Stimulated activated CD4-positive, alpha-beta T cell treated with anti-CD3 and anti-CD28 coated beads, Interleukin-1b, Interleukin-23, amount 100 ng/mL, for 1 hour (primary cell): ENCODE data around the gene RS1.

Experiments used
- DNase-seq, 2 donors: peaks; one replicate each; pipeline ENCODE4 v3.0.0-alpha.2; 2020; ENCODE audit warnings: low read depth in 2 of 2

RS1 gene

GRCh38 chrX:18668071-18668835 lies 3.7 kb downstream of the RS1 start:
- DNase-seq = no peak

DNA sequence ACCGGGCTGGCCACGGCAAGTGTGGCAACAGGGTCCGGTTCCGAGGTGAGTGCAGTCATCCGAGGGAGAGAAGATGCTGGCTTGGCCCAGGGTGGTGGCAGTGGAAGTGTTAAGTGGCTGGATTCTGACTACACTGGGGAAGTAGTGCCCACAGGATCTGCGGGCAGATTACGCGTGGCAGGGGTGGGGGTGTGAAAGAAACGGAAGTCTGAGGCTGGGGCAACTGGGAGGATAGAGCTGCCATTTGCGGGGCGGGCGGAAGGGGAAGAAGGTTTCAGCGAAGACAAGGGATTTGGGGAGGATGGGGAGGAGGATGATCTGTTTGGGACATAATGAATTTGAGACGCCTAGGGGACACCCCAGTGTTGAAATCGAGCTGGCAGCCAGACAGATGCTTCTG lies 5.3 kb downstream of the RS1 start:
- no peak for DNase-seq

- DNase-seq = no peak
Observed at GRCh38 chrX:18664947-18665346, 7.0 kb downstream of the RS1 start.

- no peak for DNase-seq
Observed at GRCh38 chrX:18661273-18661672, 10.6 kb downstream of the RS1 start.

GRCh38 chrX:18654875-18655836 lies 16.8 kb downstream of the RS1 start:
- DNase-seq = no peak

GRCh38 chrX:18652636-18653035 lies 19.3 kb downstream of the RS1 start:
- DNase-seq = no peak

- DNase-seq = no peak
Observed at GRCh38 chrX:18650662-18651061, 21.2 kb downstream of the RS1 start.

GRCh38 chrX:18649498-18649951 lies 22.4 kb downstream of the RS1 start:
- no peak for DNase-seq

DNA sequence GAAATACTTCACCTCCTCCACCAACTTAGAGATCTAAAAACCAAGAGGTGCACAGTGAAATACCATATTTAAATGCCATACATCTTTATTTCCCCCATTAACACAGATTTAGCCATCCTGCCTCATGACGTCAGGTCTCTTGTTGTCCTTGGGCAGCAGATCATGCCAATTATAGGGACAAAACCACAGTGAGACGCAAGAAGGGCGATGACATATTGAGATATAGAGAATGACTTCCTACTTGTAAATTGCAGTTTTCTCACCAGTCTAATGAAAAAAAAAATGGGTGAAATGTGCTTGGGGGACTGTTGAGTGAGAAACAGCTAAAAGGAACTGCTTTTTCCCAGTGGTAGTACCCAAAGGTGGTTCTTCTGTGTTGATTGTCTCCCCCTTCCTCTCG lies 24.3 kb downstream of the RS1 start:
- no peak for DNase-seq

DNA sequence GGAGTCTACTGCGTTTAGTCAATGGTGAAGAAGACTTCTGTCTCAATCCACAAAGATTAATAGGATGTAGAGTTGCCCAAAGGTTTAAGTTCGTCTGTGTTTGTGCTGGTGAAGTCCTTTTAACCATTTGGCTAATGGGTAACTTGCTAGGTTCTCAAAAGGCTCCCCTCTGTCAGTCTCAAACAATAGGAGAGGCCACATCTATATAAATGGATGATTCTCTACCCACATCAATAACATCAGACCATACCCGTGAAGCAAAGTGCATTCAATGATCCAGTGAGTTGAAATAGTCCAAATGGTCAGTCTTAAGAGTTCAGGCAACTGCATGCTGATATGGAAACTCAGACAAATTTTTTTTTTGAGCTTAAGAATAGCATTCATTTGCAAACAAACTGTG lies 28.1 kb downstream of the RS1 start:
- DNase-seq = no peak

- no peak for DNase-seq
Observed at GRCh38 chrX:18643243-18643642, 28.7 kb downstream of the RS1 start.

DNA sequence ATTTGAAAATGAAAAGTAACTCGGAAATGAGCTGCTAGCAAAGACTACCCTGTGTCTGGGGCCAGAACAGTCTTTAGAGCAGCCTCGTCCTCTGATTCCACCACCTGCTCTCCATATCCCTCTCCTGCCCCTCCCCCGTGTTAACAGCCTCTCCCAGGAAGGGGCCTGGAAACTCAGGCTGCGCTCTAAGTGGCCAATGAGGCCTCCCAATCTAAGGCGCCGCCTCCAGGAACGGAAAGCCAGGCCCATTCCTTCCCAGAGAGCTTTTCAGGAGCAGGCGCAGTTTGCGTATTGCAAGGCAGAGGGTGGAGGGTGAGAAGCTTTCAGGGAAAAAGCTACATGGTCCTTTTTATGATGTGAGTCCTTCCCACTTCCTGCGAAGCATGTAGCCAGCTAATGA lies 31.2 kb downstream of the RS1 start:
- no peak for DNase-seq

GRCh38 chrX:18639280-18639679 lies 32.6 kb downstream of the RS1 start:
- no peak for DNase-seq

- DNase-seq = no peak
Observed at GRCh38 chrX:18638398-18638797, 33.5 kb downstream of the RS1 start.

GRCh38 chrX:18630934-18631333 lies 41.0 kb downstream of the RS1 start:
- DNase-seq = no peak

DNA sequence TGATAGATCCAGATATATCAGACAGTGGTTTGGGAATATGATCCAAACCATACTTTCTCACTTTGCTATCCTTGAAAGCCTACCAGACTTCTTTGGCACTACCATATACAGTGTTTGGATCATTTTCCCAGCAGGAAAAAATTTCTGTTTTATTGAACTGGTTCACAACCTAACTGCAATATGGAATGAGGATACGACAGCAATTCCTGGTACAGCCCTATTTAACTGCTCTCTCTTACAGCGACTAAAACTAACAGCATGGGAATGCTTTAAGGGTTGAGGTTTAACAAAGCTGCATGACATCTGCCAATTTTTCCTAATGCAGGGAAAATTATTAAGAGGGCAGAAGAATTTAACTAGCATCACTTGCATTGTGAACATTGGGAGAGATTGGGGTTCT lies 47.3 kb downstream of the RS1 start:
- no peak for DNase-seq

DNA sequence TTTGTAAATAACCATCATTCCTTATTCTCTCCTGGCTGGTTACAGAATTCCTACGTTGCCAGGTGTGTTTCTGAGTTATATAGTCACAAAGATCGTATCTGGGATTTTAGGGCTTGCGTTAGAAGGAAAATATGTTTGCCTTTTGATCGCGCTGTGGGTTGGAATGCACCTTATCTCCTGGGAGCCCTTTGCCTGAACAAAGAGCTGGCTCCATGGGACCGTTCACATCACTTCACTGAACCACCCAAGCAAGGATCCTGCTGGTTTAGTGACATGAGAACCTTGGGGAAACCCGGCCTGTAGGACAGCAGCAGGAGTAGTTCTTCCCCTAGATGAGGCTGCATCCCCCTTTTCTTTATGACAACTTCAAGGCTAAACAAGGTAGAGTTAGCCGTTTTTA lies 51.6 kb downstream of the RS1 start:
- no peak for DNase-seq

DNA sequence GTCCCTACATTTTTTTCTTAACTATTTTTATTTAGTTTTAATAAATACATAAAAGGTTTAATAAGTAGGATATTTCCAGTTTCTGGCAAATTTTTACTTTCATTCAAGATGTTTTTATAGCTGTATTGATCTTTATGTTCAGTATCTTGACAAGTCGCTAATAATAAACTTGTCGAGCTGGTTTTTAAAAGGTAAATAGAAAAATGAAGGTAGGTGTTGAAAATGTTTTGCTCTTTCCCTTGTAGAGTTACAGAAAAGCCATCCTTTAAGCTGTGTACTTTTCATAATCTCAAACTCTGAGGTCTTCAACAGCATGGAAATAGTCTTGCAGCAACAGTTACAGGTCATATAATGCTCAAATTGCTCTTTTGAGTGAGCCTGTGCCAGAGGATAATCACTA lies 52.6 kb downstream of the RS1 start:
- DNase-seq = no peak

DNA sequence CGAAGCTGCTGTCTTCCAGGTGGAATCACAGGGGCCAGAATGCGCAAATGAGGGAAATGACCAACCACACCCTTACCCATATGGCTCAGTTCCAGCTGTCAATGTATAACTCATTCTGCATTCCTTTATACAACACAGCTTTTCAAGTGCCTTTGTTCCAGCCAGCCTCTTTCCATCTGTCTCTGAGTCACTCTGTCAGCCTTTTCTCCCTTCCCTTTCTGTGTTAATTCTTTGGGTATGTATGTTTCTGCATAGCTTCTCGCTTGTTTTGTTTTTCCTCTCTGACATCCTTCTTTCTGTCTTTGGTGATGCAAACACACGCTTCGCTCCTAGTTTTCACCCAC lies 54.5 kb downstream of the RS1 start:
- DNase-seq = no peak

DNA sequence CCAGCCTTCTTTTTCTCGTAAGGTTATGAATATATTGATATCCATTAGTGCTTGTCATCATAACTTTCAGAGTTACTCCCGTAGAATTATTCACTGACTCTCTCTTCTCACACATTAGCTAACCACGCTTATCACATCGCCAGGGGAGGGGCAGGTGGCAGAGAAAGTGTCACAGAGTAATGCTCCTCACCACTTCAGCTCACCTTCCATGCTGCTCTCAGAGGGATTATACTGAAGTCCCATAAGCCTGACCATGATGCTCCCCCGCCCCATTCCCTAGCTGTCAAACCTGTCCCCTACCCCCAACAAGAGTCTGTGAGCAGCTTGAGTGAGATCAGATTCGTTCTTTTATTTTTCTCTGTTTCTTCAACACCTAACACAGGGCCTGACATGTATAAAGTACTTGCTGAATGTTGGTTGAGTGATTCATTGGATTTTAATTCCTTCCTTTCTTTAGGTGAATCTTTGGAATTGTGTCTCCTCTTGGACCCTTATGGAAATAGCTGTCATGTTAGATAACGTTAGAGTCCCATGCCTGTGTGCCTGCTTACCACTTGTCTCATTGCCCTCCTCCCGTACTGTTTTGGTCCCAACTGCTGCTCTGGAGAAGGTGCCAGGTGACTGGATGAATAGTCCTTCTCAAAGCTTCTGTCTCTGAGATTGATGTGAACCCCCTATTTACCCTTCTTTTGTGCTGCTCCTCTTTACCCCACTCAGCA lies 55.1 kb downstream of the RS1 start:
- no peak for DNase-seq

- DNase-seq = no peak
Observed at GRCh38 chrX:18613930-18614639, 57.8 kb downstream of the RS1 start.

GRCh38 chrX:18607966-18608365 lies 63.9 kb downstream of the RS1 start:
- DNase-seq = no peak
